IPS DF 19.7 (cell line): ENCODE measurements around the gene SLC66A1.

Experiments
- DNase-seq: peaks from one replicate; pipeline ENCODE4 v3.0.0-alpha.2; 2013; ENCODE audit warnings: low read depth, low spot score

The SLC66A1 gene

GRCh38 chr1:19361611-19362147, 49.6 kb downstream of the SLC66A1 start:
- no peak for DNase-seq

- no peak for DNase-seq
These were observed 51.5 kb downstream of the SLC66A1 start for GRCh38 chr1:19363536-19364152.

GRCh38 chr1:19365721-19366120, 53.6 kb downstream of the SLC66A1 start:
- DNase-seq, result no peak

- DNase-seq, result no peak
These were observed 54.7 kb downstream of the SLC66A1 start for GRCh38 chr1:19366599-19367536.

GRCh38 chr1:19367584-19368041, 55.5 kb downstream of the SLC66A1 start:
- DNase-seq, result no peak

GRCh38 chr1:19368050-19368449, 55.9 kb downstream of the SLC66A1 start:
- DNase-seq, result no peak

GRCh38 chr1:19368964-19369363, 56.8 kb downstream of the SLC66A1 start:
- no peak for DNase-seq

GRCh38 chr1:19369396-19370090, 57.4 kb downstream of the SLC66A1 start:
- DNase-seq, result no peak

- no peak for DNase-seq
These were observed 58.5 kb downstream of the SLC66A1 start for GRCh38 chr1:19370453-19371170.

GRCh38 chr1:19371226-19372135, 59.4 kb downstream of the SLC66A1 start:
- DNase-seq, result no peak

- no peak for DNase-seq
These were observed 60.0 kb downstream of the SLC66A1 start for GRCh38 chr1:19372136-19372514.

GRCh38 chr1:19372602-19373001, 60.5 kb downstream of the SLC66A1 start:
- DNase-seq, result no peak

- no peak for DNase-seq
These were observed 61.3 kb downstream of the SLC66A1 start for GRCh38 chr1:19373211-19374082.

GRCh38 chr1:19374083-19374801, 62.1 kb downstream of the SLC66A1 start:
- no peak for DNase-seq

- DNase-seq, result no peak
These were observed 62.8 kb downstream of the SLC66A1 start for GRCh38 chr1:19374926-19375325.

GRCh38 chr1:19375631-19376400, 63.7 kb downstream of the SLC66A1 start:
- no peak for DNase-seq

- no peak for DNase-seq
These were observed 64.6 kb downstream of the SLC66A1 start for GRCh38 chr1:19376428-19377372.
